Mesendoderm (in vitro differentiated cells): ENCODE measurements around the gene CCDC97.
"Not testable (repeated sequence)": the region's sequence is repeated elsewhere in the genome, so short reads cannot be mapped to it uniquely, and the experiment has no call there.

Experiments
- DNase-seq: peaks from one replicate; pipeline ENCODE4 v3.0.0; 2013
- H2AK5ac ChIP-seq: 2 replicates; pipeline ENCODE4 v1.6.1; 2013; ENCODE audit warnings: low read length, inconsistent platforms
- H2BK120ac ChIP-seq: 2 replicates; pipeline ENCODE4 v1.6.1; 2013; ENCODE audit warnings: low read depth, mild to moderate bottlenecking, low read length, moderate library complexity, mixed read lengths
- H2BK15ac ChIP-seq: replicated peaks from 2 replicates; pipeline ENCODE4 v1.6.1; 2013; ENCODE audit warnings: low read depth, mild to moderate bottlenecking, moderate library complexity
- H2BK5ac ChIP-seq: 2 replicates; pipeline ENCODE4 v1.6.1; 2013; ENCODE audit warnings: low read length, inconsistent platforms
- H3K18ac ChIP-seq: 2 replicates; pipeline ENCODE4 v1.6.1; 2013; ENCODE audit warnings: mild to moderate bottlenecking, low read length, mixed read lengths
- H3K23ac ChIP-seq: one replicate; pipeline ENCODE4 v1.6.1; 2013; ENCODE audit warnings: low read length
- H3K27ac ChIP-seq: 2 replicates; pipeline ENCODE4 v1.5.1; 2013; ENCODE audit warnings: low read depth, mild to moderate bottlenecking, inconsistent platforms, low read length, moderate library complexity
- H3K27me3 ChIP-seq: 2 replicates; pipeline ENCODE4 v1.6.1; 2013; ENCODE audit warnings: low read length, control low read depth, mild to moderate bottlenecking, inconsistent platforms; ENCODE audit not compliant: insufficient read depth, poor library complexity
- H3K36me3 ChIP-seq: 2 replicates; pipeline ENCODE4 v1.6.1; 2013; ENCODE audit warnings: low read length, inconsistent platforms; ENCODE audit not compliant: control insufficient read depth, insufficient read depth
- H3K4ac ChIP-seq: one replicate; pipeline ENCODE4 v1.6.1; 2013; ENCODE audit warnings: low read depth, mild to moderate bottlenecking, low read length, moderate library complexity
- H3K4me1 ChIP-seq: 2 replicates; pipeline ENCODE4 v1.6.1; 2013; ENCODE audit warnings: low read depth, low read length, inconsistent platforms; ENCODE audit not compliant: control insufficient read depth
- H3K4me2 ChIP-seq: 2 replicates; pipeline ENCODE4 v1.6.1; 2013; ENCODE audit warnings: low read length
- H3K4me3 ChIP-seq: 2 replicates; pipeline ENCODE4 v1.5.1; 2013; ENCODE audit warnings: mild to moderate bottlenecking, low read length
- H3K56ac ChIP-seq: one replicate; pipeline ENCODE4 v1.6.1; 2013; ENCODE audit warnings: low read length
- H3K79me1 ChIP-seq: 2 replicates; pipeline ENCODE4 v1.6.1; 2013; ENCODE audit warnings: low read length, inconsistent platforms
- H3K79me2 ChIP-seq: 2 replicates; pipeline ENCODE4 v1.6.1; 2013; ENCODE audit warnings: mild to moderate bottlenecking, low read length; ENCODE audit not compliant: control insufficient read depth, insufficient read depth
- H3K9ac ChIP-seq: 2 replicates; pipeline ENCODE4 v1.6.1; 2013; ENCODE audit warnings: low read length, inconsistent platforms
- H4K5ac ChIP-seq: one replicate; pipeline ENCODE4 v1.6.1; 2013; ENCODE audit warnings: low read length
- H4K8ac ChIP-seq: one replicate; pipeline ENCODE4 v1.6.1; 2013; ENCODE audit warnings: low read depth, mild to moderate bottlenecking, control low read depth, low read length, moderate library complexity
- WGBS: extraction: QIAGEN DNeasy Blood & Tissue Kit; methylation state at CpG from one replicate; pipeline ENCODE4 v1.1.7; 2013; ENCODE audit warnings: low lambda C conversion rate, missing lambda C conversion rate; ENCODE audit not compliant: insufficient coverage; ENCODE audit errors: extremely low coverage; 5-methylcytosine and 5-hydroxymethylcytosine counted together

The CCDC97 gene

DNA sequence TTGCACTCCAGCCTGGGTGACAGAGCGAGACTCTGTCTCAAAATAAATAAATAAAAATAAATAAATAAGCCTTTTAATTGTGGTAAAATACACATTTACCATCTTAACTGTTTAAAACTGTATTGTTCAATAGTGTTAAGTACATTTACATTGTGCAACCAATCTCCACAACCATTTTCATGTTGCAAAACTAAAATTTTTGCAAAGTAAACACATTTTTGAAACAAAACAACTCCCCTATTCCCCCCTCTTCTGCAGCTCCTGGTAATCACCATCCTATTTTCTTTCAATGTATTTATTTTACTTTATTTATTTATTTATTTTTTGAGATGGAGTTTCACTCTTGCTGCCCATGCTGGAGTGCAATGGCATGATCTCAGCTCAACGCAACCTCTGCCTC, 59.8 kb downstream of the CCDC97 start:
- WGBS, result no CpG with 5 or more reads among the region's 2 CpGs
- no peak overlapping the region for H4K8ac ChIP-seq
- H3K36me3 ChIP-seq, result no peaks in the 10 kb centered on the region

DNA sequence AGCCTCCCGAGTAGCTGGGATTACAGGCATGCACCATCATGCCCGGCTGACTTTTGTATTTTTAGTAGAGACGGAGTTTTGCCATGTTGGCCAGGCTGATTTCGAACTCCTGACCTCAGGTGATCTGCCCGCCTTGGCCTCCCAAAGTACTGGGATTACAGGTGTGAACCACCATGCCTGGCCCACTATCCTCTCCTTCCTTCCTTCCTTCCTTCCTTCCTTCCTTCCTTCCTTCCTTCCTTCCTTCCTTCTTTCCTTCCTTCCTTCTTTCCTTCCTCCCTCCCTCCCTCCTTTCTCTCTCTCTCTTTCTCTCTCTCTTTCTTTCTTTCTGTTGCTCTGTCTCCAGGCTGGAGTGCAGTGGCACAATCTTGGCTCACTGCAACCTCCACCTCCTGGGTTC, 61.1 kb downstream of the CCDC97 start:
- not testable (repeated sequence) for H3K4me1 ChIP-seq, H3K56ac ChIP-seq, H4K5ac ChIP-seq, H3K4me2 ChIP-seq, H3K18ac ChIP-seq, H3K4me3 ChIP-seq, H3K36me3 ChIP-seq, H2AK5ac ChIP-seq, H3K4ac ChIP-seq, H4K8ac ChIP-seq, H3K27me3 ChIP-seq, H2BK120ac ChIP-seq, H3K79me1 ChIP-seq, DNase-seq, H3K79me2 ChIP-seq, H2BK15ac ChIP-seq, H3K9ac ChIP-seq, H3K23ac ChIP-seq, H3K27ac ChIP-seq, H2BK5ac ChIP-seq
- no CpG with 5 or more reads among the region's 5 CpGs for WGBS

More for the DNA sequence above, 59.8 kb downstream of the CCDC97 start:
- no peak for DNase-seq
- H4K5ac ChIP-seq, result no peak overlapping the region
- H2BK120ac ChIP-seq, result no peak overlapping the region
- no peak overlapping the region for H3K4ac ChIP-seq
- peaks cover 3% of the 10 kb centered on the region for H3K79me1 ChIP-seq
- H3K4me1 ChIP-seq, result no peaks in the 10 kb centered on the region
- H3K4me3 ChIP-seq, result no peak overlapping the region
- no peak overlapping the region for H3K4me2 ChIP-seq
- no peak overlapping the region for H3K27ac ChIP-seq
- no peak overlapping the region for H3K18ac ChIP-seq
- H2BK5ac ChIP-seq, result no peak overlapping the region
- H2AK5ac ChIP-seq, result no peak overlapping the region
- no peak overlapping the region for H3K56ac ChIP-seq
- H3K9ac ChIP-seq, result no peak overlapping the region
- no peaks in the 10 kb centered on the region for H3K27me3 ChIP-seq
- H3K79me2 ChIP-seq, result no peaks in the 10 kb centered on the region
- no peak overlapping the region for H2BK15ac ChIP-seq
- no peak overlapping the region for H3K23ac ChIP-seq

DNA sequence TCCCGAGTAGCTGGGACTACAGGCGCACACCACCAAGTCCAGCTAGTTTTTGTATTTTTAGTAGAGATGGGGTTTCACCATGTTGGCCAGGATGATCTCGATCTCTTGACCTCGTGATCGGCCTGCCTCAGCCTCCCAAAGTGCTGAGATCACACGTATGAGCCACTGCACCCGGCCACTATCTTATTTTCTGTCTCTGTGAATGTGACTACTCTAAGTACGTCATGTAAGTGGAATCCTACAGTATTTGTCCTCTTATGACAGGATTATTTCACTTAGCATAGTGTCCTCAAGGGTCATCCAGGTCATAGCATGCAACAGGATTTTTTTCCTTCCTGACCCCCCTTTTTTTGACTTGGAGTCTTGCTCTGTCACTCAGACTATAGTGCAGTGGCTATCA, 61.6 kb downstream of the CCDC97 start:
- Histone ChIP-seq H3K4ac (no peak overlapping the region), H3K4me2 (no peak overlapping the region), H3K27ac (no peak overlapping the region), H2BK5ac (no peak overlapping the region), H3K23ac (no peak overlapping the region), H3K79me1 (no peaks in the 10 kb centered on the region), H2BK15ac (no peak overlapping the region), H4K5ac (no peak overlapping the region), H3K27me3 (no peaks in the 10 kb centered on the region), H3K4me3 (no peak overlapping the region), H3K4me1 (no peaks in the 10 kb centered on the region), H3K18ac (no peak overlapping the region), H3K56ac (no peak overlapping the region), H2AK5ac (no peak overlapping the region), H3K9ac (no peak overlapping the region), H4K8ac (no peak overlapping the region), H2BK120ac (no peak overlapping the region), H3K36me3 (no peaks in the 10 kb centered on the region), H3K79me2 (no peaks in the 10 kb centered on the region)
- WGBS, result no CpG with 5 or more reads among the region's 8 CpGs
- DNase-seq, result no peak

DNA sequence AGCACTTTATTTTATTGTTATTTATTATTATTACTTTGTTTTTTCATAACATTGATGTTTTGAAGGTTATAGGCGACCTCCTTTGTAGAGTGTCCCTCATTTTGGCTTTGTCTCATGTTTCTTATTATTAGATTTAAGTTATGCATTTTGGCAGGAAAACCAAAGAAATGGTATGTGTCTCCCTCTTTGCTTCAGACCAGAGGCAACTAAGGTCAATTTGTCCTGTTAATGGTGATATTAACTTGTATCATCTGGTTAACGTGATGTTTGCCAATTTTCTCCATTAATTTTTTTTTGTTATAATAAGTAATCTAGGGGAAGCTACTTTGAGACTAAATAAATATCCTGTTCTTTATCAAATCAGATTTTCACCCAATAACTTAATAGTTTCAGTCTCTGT, 62.5 kb downstream of the CCDC97 start:
- no peaks in the 10 kb centered on the region for H3K27me3 ChIP-seq
- no peak overlapping the region for H3K4me3 ChIP-seq
- H4K8ac ChIP-seq, result no peak overlapping the region
- H3K18ac ChIP-seq, result no peak overlapping the region
- H4K5ac ChIP-seq, result no peak overlapping the region
- no peaks in the 10 kb centered on the region for H3K36me3 ChIP-seq
- no peaks in the 10 kb centered on the region for H3K79me2 ChIP-seq
- H3K27ac ChIP-seq, result no peak overlapping the region
- no peak overlapping the region for H2BK120ac ChIP-seq
- no peak overlapping the region for H2BK5ac ChIP-seq
- WGBS, result no CpG with 5 or more reads among the region's 2 CpGs
- no peak for DNase-seq
- H2BK15ac ChIP-seq, result no peak overlapping the region
- no peak overlapping the region for H3K4ac ChIP-seq
- H3K4me2 ChIP-seq, result no peak overlapping the region
- H3K4me1 ChIP-seq, result no peaks in the 10 kb centered on the region
- no peak overlapping the region for H3K56ac ChIP-seq
- no peak overlapping the region for H3K23ac ChIP-seq
- H3K9ac ChIP-seq, result no peak overlapping the region
- no peak overlapping the region for H2AK5ac ChIP-seq
- peaks cover 2% of the 10 kb centered on the region for H3K79me1 ChIP-seq

GRCh38 chr19:41373993-41374392, 64.0 kb downstream of the CCDC97 start:
- H3K23ac ChIP-seq, result no peak overlapping the region
- no peak overlapping the region for H2BK120ac ChIP-seq
- DNase-seq, result no peak
- no peaks in the 10 kb centered on the region for H3K27me3 ChIP-seq
- no peak overlapping the region for H2BK15ac ChIP-seq
- H2BK5ac ChIP-seq, result no peak overlapping the region
- no peak overlapping the region for H4K5ac ChIP-seq
- peaks cover 2% of the 10 kb centered on the region for H3K79me1 ChIP-seq
- H4K8ac ChIP-seq, result no peak overlapping the region
- H3K79me2 ChIP-seq, result no peaks in the 10 kb centered on the region
- H3K4me3 ChIP-seq, result no peak overlapping the region
- H3K4ac ChIP-seq, result no peak overlapping the region
- H3K18ac ChIP-seq, result no peak overlapping the region
- WGBS, result no CpG with 5 or more reads among the region's 12 CpGs
- no peak overlapping the region for H3K9ac ChIP-seq
- H2AK5ac ChIP-seq, result no peak overlapping the region
- no peak overlapping the region for H3K56ac ChIP-seq
- H3K4me2 ChIP-seq, result no peak overlapping the region
- no peaks in the 10 kb centered on the region for H3K4me1 ChIP-seq
- H3K27ac ChIP-seq, result no peak overlapping the region
- no peaks in the 10 kb centered on the region for H3K36me3 ChIP-seq
